ENCODE results near the gene BPIFB3.

The BPIFB3 gene

DNA sequence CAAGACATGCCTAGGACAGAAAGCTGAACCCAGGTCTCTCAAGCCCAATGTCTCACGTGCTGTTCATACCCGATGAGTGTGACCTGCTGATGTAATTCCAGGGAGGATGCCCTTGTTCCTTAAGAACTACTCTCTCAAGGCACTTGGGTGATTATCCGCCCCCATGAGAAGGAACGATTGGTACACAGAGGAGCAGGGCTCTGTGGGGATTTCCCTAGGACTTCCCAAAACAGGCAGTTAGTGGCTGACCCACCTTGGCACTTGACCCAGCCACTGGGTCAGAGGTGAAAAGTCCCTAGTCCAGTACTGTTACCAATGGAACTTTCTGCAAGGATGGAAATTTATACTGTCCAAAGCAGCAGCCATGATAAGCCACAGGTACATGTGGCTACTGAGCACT is 31.4 kb upstream of the BPIFB3 start:
- H3K4me2 ChIP-seq (ENCODE audit: low read length), result no peak overlapping the region
- H3K9me2 ChIP-seq (replicated peaks; ENCODE audit: control insufficient read depth, low read length), result no peaks in the 10 kb centered on the region
- H3K4me3 ChIP-seq (ENCODE audit: low read length), result no peak overlapping the region
- no peaks in the 10 kb centered on the region for H3K36me3 ChIP-seq (ENCODE audit: control insufficient read depth, low read length)
- H3K4me1 ChIP-seq (ENCODE audit: control insufficient read depth, low read length), result no peaks in the 10 kb centered on the region
- H4K20me1 ChIP-seq (ENCODE audit: control insufficient read depth, insufficient read depth, low read depth, low read length), result no peaks in the 10 kb centered on the region
- TF ChIP-seq EZH2phosphoT487 (IDR thresholded peaks at IDR 0.05; ENCODE audit: borderline replicate concordance, low read length), result no peak
- TF ChIP-seq, protein P1, sequence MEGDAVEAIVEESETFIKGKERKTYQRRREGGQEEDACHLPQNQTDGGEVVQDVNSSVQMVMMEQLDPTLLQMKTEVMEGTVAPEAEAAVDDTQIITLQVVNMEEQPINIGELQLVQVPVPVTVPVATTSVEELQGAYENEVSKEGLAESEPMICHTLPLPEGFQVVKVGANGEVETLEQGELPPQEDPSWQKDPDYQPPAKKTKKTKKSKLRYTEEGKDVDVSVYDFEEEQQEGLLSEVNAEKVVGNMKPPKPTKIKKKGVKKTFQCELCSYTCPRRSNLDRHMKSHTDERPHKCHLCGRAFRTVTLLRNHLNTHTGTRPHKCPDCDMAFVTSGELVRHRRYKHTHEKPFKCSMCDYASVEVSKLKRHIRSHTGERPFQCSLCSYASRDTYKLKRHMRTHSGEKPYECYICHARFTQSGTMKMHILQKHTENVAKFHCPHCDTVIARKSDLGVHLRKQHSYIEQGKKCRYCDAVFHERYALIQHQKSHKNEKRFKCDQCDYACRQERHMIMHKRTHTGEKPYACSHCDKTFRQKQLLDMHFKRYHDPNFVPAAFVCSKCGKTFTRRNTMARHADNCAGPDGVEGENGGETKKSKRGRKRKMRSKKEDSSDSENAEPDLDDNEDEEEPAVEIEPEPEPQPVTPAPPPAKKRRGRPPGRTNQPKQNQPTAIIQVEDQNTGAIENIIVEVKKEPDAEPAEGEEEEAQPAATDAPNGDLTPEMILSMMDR (IDR thresholded peaks at IDR 0.05; ENCODE audit: low read depth, low read length, poor library complexity, severe bottlenecking), result no peak
- H3K27me3 ChIP-seq (ENCODE audit: control insufficient read depth, low read length), result no peaks in the 10 kb centered on the region
- no peaks in the 10 kb centered on the region for H3K9me3 ChIP-seq (ENCODE audit: control insufficient read depth, insufficient read depth, low read length)
- no peaks in the 10 kb centered on the region for H3F3A ChIP-seq (ENCODE audit: control insufficient read depth, insufficient read depth)
- H3K79me2 ChIP-seq (ENCODE audit: control insufficient read depth, low read length), result no peaks in the 10 kb centered on the region
- H3K27ac ChIP-seq (ENCODE audit: low read depth, low read length), result no peak overlapping the region

DNA sequence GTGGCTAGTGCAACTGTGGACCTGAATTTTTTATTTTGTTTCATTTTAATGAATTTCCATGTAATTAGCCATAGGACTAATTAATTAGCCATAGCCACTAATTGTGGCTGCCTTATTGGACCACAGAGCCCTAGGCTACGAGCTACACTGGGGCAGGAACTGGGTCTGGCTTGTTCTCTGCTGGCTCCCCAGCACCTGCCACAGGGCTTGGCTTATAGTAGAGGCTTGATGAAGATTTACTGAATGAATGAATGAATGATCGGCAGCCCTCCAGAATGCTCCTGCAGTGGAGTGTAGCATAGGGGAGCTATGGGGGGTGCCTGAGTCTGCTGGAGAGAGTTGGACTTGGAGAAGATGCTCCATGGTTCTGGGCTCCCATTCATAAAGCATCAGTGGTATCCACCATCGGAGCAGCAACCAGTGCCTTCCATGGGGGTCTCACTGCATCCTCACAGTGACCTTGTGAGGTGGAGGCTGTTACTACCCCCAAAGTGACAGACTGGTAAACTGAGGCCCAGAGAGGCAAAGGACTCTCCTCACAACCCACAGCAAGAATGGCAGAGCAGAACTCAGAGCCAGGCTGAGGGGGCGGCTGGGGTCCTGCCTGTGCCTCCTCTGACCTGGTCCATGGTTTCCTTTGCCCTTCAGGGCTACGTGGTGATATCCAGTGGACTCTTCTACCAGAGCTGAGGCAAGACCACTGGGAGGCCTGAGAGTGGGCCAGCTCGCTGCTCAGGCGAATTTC is 30.8 kb upstream of the BPIFB3 start:
- no peaks in the 10 kb centered on the region for H3K9me3 ChIP-seq (ENCODE audit: control insufficient read depth, insufficient read depth, low read length)
- no peaks in the 10 kb centered on the region for H3K4me1 ChIP-seq (ENCODE audit: control insufficient read depth, low read length)
- H3K27me3 ChIP-seq (ENCODE audit: control insufficient read depth, low read length), result no peaks in the 10 kb centered on the region
- no peaks in the 10 kb centered on the region for H3K79me2 ChIP-seq (ENCODE audit: control insufficient read depth, low read length)
- no peaks in the 10 kb centered on the region for H3K9me2 ChIP-seq (replicated peaks; ENCODE audit: control insufficient read depth, low read length)
- TF ChIP-seq EZH2phosphoT487 (IDR thresholded peaks at IDR 0.05; ENCODE audit: borderline replicate concordance, low read length), result no peak
- TF ChIP-seq, protein P1 (IDR thresholded peaks at IDR 0.05; ENCODE audit: low read depth, low read length, poor library complexity, severe bottlenecking), result no peak
- no peak overlapping the region for H3K4me3 ChIP-seq (ENCODE audit: low read length)
- H3K4me2 ChIP-seq (ENCODE audit: low read length), result no peak overlapping the region
- H3K27ac ChIP-seq (ENCODE audit: low read depth, low read length), result no peak overlapping the region
- no peaks in the 10 kb centered on the region for H4K20me1 ChIP-seq (ENCODE audit: control insufficient read depth, insufficient read depth, low read depth, low read length)
- H3K36me3 ChIP-seq (ENCODE audit: control insufficient read depth, low read length), result no peaks in the 10 kb centered on the region
- H3F3A ChIP-seq (ENCODE audit: control insufficient read depth, insufficient read depth), result no peaks in the 10 kb centered on the region

DNA sequence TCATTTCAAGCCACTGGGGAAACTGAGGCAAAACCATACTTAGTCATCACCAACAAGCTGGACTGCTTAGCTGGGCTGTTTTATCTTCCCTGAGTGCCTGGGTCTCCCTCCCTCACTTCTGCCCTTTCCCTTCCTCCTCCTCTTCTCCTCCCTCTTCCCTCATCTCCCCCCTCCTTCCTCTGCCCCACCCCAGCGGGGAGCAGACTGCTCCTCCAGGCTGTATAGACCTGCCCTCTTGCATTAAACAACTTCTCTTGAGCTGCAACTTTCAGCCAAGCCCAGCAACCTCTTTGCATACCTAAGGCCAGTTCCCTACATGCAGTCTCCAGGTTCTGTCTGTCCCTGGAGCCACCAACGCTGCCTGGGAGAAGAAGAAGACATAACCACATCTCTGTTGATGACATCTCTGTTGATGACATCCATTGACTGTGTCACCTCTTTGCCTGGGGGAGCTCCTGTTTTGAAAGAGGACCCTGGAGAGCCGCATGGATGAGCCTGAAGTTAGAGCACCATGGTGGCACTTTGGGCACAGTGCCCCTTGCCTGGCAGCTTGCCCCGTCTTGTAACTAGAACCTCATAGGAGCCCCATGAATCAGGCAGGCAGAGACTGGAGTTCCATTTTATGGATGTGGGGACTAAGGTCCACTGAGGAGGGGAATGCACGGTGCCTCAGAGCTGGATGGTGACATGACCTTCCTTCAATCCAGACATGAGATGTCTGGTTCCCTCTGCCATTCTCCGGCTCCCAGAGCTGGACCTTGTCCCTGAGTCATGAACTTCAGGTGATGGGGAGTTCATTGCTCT is 30.1 kb upstream of the BPIFB3 start:
- Histone ChIP-seq H3K36me3 (ENCODE audit: control insufficient read depth, low read length) (no peaks in the 10 kb centered on the region), H4K20me1 (ENCODE audit: control insufficient read depth, insufficient read depth, low read depth, low read length) (no peaks in the 10 kb centered on the region), H3K27ac (ENCODE audit: low read depth, low read length) (no peak overlapping the region), H3K9me3 (ENCODE audit: control insufficient read depth, insufficient read depth, low read length) (no peaks in the 10 kb centered on the region), H3K27me3 (ENCODE audit: control insufficient read depth, low read length) (no peaks in the 10 kb centered on the region), H3F3A (ENCODE audit: control insufficient read depth, insufficient read depth) (no peaks in the 10 kb centered on the region), H3K4me2 (ENCODE audit: low read length) (no peak overlapping the region), H3K9me2 (replicated peaks; ENCODE audit: control insufficient read depth, low read length) (no peaks in the 10 kb centered on the region), H3K4me1 (ENCODE audit: control insufficient read depth, low read length) (no peaks in the 10 kb centered on the region), H3K4me3 (ENCODE audit: low read length) (no peak overlapping the region), H3K79me2 (ENCODE audit: control insufficient read depth, low read length) (no peaks in the 10 kb centered on the region)
- no peak for TF ChIP-seq EZH2phosphoT487 (IDR thresholded peaks at IDR 0.05; ENCODE audit: borderline replicate concordance, low read length)
- TF ChIP-seq, protein P1 (IDR thresholded peaks at IDR 0.05; ENCODE audit: low read depth, low read length, poor library complexity, severe bottlenecking), result no peak
